Sigmoid colon (tissue), 3 donors: ENCODE results near the gene ANKRD31.

Source experiments
- POLR2A ChIP-seq, 2 donors: fragments of 450-650 bp; IDR thresholded peaks; one replicate each; pipeline ENCODE4 v1.6.1; 2016; ENCODE audit warnings: antibody characterized with exemption in 2 of 2, mild to moderate bottlenecking in 2 of 2, moderate library complexity in 2 of 2
- TF ChIP-seq, protein P1 (sequence below), 4 experiments: fragments of 450-650 bp in 3 of 4; fragments of 200-600 bp in 1 of 4; IDR thresholded peaks; one replicate each; pipeline ENCODE4 v1.5.1; 2016 to 2019; ENCODE audit warnings: antibody characterized with exemption in 4 of 4, mild to moderate bottlenecking in 3 of 4, moderate library complexity in 2 of 4

GRCh38 chr5:75042522-75042921 is 194.2 kb downstream of the ANKRD31 start:
- no peak for TF ChIP-seq POLR2A (IDR thresholded peaks at IDR 0.05)
- TF ChIP-seq, protein P1, sequence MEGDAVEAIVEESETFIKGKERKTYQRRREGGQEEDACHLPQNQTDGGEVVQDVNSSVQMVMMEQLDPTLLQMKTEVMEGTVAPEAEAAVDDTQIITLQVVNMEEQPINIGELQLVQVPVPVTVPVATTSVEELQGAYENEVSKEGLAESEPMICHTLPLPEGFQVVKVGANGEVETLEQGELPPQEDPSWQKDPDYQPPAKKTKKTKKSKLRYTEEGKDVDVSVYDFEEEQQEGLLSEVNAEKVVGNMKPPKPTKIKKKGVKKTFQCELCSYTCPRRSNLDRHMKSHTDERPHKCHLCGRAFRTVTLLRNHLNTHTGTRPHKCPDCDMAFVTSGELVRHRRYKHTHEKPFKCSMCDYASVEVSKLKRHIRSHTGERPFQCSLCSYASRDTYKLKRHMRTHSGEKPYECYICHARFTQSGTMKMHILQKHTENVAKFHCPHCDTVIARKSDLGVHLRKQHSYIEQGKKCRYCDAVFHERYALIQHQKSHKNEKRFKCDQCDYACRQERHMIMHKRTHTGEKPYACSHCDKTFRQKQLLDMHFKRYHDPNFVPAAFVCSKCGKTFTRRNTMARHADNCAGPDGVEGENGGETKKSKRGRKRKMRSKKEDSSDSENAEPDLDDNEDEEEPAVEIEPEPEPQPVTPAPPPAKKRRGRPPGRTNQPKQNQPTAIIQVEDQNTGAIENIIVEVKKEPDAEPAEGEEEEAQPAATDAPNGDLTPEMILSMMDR (IDR thresholded peaks at IDR 0.05) = no peak
